GM23338 (cell line): Measurements from ENCODE around the gene IRF2. TPM values are rescaled to one million over a fixed set of nuclear protein-coding genes. Genes with fewer than 3 reads are reported as not detected.

ENCODE experiments used
- ATAC-seq: fragments of 200-7000 bp; cut with Tn5 transposase; 3 replicates; pipeline ENCODE4 v1.9.1; 2020
- DNase-seq: peaks from one replicate; pipeline ENCODE4 v3.0.0-alpha.2; 2015; ENCODE audit warnings: low spot score
- H2AFZ ChIP-seq: fragments of 200-600 bp; sonication (generic); 2 replicates; pipeline ENCODE4 v1.8.0; 2016; ENCODE audit warnings: antibody characterized with exemption, mild to moderate bottlenecking, moderate library complexity
- H3F3A ChIP-seq: fragments of 200-600 bp; sonication (generic); replicated peaks from 2 replicates; pipeline ENCODE4 v1.8.0; 2017; ENCODE audit warnings: antibody characterized with exemption, mixed run types, low read depth
- H3K27ac ChIP-seq: fragments of 200-600 bp; sonication (generic); 2 replicates; pipeline ENCODE4 v1.6.1; 2016; ENCODE audit warnings: low read depth
- H3K27me3 ChIP-seq: fragments of 200-600 bp; sonication (generic); 2 replicates; pipeline ENCODE4 v1.8.0; 2016; ENCODE audit warnings: mild to moderate bottlenecking, mixed run types, moderate library complexity; ENCODE audit not compliant: insufficient read depth
- H3K36me3 ChIP-seq: fragments of 200-600 bp; sonication (generic); 2 replicates; pipeline ENCODE4 v1.8.0; 2016; ENCODE audit warnings: mild to moderate bottlenecking; ENCODE audit not compliant: insufficient read depth
- H3K4me1 ChIP-seq: fragments of 200-600 bp; sonication (generic); 2 replicates; pipeline ENCODE4 v1.8.0; 2016; ENCODE audit warnings: mild to moderate bottlenecking, moderate library complexity; ENCODE audit not compliant: insufficient read depth
- H3K4me2 ChIP-seq: fragments of 200-600 bp; sonication (generic); 2 replicates; pipeline ENCODE4 v1.7.1; 2017; ENCODE audit warnings: mixed run types
- H3K4me3 ChIP-seq: fragments of 200-600 bp; sonication (generic); 2 replicates; pipeline ENCODE4 v1.6.1; 2016; ENCODE audit warnings: mixed run types
- H3K79me2 ChIP-seq: fragments of 200-600 bp; sonication (generic); replicated peaks from 2 replicates; pipeline ENCODE4 v1.8.0; 2017; ENCODE audit warnings: mild to moderate bottlenecking; ENCODE audit not compliant: insufficient read depth
- H3K9me2 ChIP-seq: fragments of 200-600 bp; sonication (generic); 2 replicates; pipeline ENCODE4 v1.8.0; 2017; ENCODE audit not compliant: insufficient read depth
- H4K20me1 ChIP-seq: fragments of 200-600 bp; sonication (generic); replicated peaks from 2 replicates; pipeline ENCODE4 v1.8.0; 2017; ENCODE audit warnings: mild to moderate bottlenecking; ENCODE audit not compliant: insufficient read depth
- H3K27ac Mint-ChIP-seq: 2 replicates; pipeline ENCODE4 v1.8.0; 2020; ENCODE audit warnings: inconsistent platforms, mild to moderate bottlenecking, moderate library complexity, mixed read lengths
- H3K27me3 Mint-ChIP-seq: 3 replicates; pipeline ENCODE4 v1.8.0; 2022; ENCODE audit warnings: low read depth, mild to moderate bottlenecking, moderate library complexity, mixed read lengths, inconsistent platforms; ENCODE audit not compliant: insufficient read depth, poor library complexity
- H3K36me3 Mint-ChIP-seq: 3 replicates; pipeline ENCODE4 v1.8.0; 2021; ENCODE audit warnings: low read depth, mild to moderate bottlenecking, inconsistent platforms, moderate library complexity, mixed read lengths
- H3K4me1 Mint-ChIP-seq: 3 replicates; pipeline ENCODE4 v1.8.0; 2020; ENCODE audit warnings: mild to moderate bottlenecking, inconsistent platforms, mixed read lengths
- H3K4me3 Mint-ChIP-seq: 3 replicates; pipeline ENCODE4 v1.8.0; 2021; ENCODE audit warnings: moderate library complexity, mild to moderate bottlenecking, inconsistent platforms, mixed read lengths
- H3K9me3 Mint-ChIP-seq: 3 replicates; pipeline ENCODE4 v1.8.0; 2020; ENCODE audit warnings: moderate library complexity, mild to moderate bottlenecking, inconsistent platforms, mixed read lengths
- NANOG ChIP-seq: IDR thresholded peaks from 2 replicates; pipeline ENCODE4 v1.6.1; 2016; ENCODE audit warnings: antibody characterized with exemption, borderline replicate concordance
- POLR2AphosphoS5 ChIP-seq: IDR thresholded peaks from 2 replicates; pipeline ENCODE4 v1.6.1; 2016; ENCODE audit warnings: antibody characterized with exemption, low read depth
- STAT1 ChIP-seq: IDR thresholded peaks from one replicate; pipeline ENCODE4 v1.6.1; 2016; ENCODE audit warnings: antibody characterized with exemption; ENCODE audit not compliant: unreplicated experiment
- polyA plus RNA-seq: library from polyadenylated mRNA; unstranded; fragments of >200 nt; fragmentation: Nextera tagmentation; extraction: Ambion mirVana; gene quantifications from 2 replicates; pipeline ENCODE4 v1.2.1, GENCODE V29; 2016
- total RNA-seq: library from RNA; depleted of rRNA; stranded (reverse); fragments of >200 nt; shearing (Covaris generic); gene quantifications from 2 replicates; pipeline ENCODE4 v1.2.3, GENCODE V29; 2014
- TF ChIP-seq, protein P1 (sequence below): fragments of 250-450 bp; sonication (Bioruptor Pico); IDR thresholded peaks from 2 replicates; pipeline ENCODE4 v1.5.0; 2020; ENCODE audit warnings: mild to moderate bottlenecking, moderate library complexity
- TF ChIP-seq, protein P2 (sequence below), 2 experiments: fragments of 200-600 bp in 1 of 2; sonication (generic) in 1 of 2; conservative IDR thresholded peaks; 2 replicates each; pipeline versions ENCODE4 v1.5.1 to v1.6.1; 2016 to 2017; ENCODE audit warnings: antibody characterized with exemption in 2 of 2, low read depth in 2 of 2, mild to moderate bottlenecking in 2 of 2, moderate library complexity in 1 of 2

The IRF2 gene
- total and polyA plus RNA-seq, 2 experiments from 2014 or later: 14.7 to 15.0 TPM

DNA sequence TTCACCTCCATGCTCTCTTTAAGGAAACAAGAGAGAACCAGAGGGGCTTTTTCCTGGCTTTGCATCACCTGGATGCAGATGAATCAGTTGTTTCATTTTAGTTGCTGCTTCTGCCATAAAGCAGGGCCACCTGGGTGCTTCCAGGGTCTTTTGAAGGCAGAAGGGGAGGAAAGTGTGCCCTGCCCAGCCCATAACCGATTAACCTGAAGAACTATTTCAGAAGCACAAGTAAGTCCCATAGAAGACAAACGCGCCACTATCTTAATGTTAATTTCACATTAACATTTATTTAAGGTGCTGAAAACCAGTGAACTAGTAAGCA is 32.1 kb downstream of the IRF2 start:
- peak overlapping the region; percentile 48 for H3K4me2 ChIP-seq
- no peaks in the 10 kb centered on the region for H3K27me3 Mint-ChIP-seq
- peaks cover 68% of the 10 kb centered on the region for H3K4me1 ChIP-seq
- H2AFZ ChIP-seq: no peak overlapping the region; the same call in 1 of the 2 replicates
- DNase-seq: peak; percentile 62
- no peaks in the 10 kb centered on the region for H3K27me3 ChIP-seq
- H3K27ac ChIP-seq: peak overlapping the region; percentile 94
- TF ChIP-seq STAT1: no peak
- TF ChIP-seq, protein P1, sequence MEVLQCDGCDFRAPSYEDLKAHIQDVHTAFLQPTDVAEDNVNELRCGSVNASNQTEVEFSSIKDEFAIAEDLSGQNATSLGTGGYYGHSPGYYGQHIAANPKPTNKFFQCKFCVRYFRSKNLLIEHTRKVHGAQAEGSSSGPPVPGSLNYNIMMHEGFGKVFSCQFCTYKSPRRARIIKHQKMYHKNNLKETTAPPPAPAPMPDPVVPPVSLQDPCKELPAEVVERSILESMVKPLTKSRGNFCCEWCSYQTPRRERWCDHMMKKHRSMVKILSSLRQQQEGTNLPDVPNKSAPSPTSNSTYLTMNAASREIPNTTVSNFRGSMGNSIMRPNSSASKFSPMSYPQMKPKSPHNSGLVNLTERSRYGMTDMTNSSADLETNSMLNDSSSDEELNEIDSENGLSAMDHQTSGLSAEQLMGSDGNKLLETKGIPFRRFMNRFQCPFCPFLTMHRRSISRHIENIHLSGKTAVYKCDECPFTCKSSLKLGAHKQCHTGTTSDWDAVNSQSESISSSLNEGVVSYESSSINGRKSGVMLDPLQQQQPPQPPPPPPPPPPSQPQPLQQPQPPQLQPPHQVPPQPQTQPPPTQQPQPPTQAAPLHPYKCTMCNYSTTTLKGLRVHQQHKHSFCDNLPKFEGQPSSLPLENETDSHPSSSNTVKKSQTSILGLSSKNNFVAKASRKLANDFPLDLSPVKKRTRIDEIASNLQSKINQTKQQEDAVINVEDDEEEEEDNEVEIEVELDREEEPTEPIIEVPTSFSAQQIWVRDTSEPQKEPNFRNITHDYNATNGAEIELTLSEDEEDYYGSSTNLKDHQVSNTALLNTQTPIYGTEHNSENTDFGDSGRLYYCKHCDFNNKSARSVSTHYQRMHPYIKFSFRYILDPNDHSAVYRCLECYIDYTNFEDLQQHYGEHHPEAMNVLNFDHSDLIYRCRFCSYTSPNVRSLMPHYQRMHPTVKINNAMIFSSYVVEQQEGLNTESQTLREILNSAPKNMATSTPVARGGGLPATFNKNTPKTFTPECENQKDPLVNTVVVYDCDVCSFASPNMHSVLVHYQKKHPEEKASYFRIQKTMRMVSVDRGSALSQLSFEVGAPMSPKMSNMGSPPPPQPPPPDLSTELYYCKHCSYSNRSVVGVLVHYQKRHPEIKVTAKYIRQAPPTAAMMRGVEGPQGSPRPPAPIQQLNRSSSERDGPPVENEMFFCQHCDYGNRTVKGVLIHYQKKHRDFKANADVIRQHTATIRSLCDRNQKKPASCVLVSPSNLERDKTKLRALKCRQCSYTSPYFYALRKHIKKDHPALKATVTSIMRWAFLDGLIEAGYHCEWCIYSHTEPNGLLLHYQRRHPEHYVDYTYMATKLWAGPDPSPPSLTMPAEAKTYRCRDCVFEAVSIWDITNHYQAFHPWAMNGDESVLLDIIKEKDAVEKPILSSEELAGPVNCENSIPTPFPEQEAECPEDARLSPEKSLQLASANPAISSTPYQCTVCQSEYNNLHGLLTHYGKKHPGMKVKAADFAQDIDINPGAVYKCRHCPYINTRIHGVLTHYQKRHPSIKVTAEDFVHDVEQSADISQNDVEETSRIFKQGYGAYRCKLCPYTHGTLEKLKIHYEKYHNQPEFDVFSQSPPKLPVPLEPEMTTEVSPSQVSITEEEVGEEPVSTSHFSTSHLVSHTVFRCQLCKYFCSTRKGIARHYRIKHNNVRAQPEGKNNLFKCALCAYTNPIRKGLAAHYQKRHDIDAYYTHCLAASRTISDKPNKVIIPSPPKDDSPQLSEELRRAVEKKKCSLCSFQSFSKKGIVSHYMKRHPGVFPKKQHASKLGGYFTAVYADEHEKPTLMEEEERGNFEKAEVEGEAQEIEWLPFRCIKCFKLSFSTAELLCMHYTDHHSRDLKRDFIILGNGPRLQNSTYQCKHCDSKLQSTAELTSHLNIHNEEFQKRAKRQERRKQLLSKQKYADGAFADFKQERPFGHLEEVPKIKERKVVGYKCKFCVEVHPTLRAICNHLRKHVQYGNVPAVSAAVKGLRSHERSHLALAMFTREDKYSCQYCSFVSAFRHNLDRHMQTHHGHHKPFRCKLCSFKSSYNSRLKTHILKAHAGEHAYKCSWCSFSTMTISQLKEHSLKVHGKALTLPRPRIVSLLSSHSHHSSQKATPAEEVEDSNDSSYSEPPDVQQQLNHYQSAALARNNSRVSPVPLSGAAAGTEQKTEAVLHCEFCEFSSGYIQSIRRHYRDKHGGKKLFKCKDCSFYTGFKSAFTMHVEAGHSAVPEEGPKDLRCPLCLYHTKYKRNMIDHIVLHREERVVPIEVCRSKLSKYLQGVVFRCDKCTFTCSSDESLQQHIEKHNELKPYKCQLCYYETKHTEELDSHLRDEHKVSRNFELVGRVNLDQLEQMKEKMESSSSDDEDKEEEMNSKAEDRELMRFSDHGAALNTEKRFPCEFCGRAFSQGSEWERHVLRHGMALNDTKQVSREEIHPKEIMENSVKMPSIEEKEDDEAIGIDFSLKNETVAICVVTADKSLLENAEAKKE: no peak
- TF ChIP-seq NANOG: 0 out of 2 replicates have a peak, but pooled peaks have one; percentile 13
- H3K4me3 ChIP-seq: peak overlapping the region; percentile 44
- H3K4me1 Mint-ChIP-seq: peaks cover 81% of the 10 kb centered on the region
- no peaks in the 10 kb centered on the region for H3K9me3 Mint-ChIP-seq
- peak overlapping the region; percentile 47 for H3K4me3 Mint-ChIP-seq
- peak overlapping the region; percentile 80 for H3K27ac Mint-ChIP-seq
- ATAC-seq: peak; percentile 33
- peaks cover 15% of the 10 kb centered on the region for H3F3A ChIP-seq
- no peaks in the 10 kb centered on the region for H3K9me2 ChIP-seq
- peaks cover 5% of the 10 kb centered on the region; the same call in 1 of the 3 replicates for H3K36me3 Mint-ChIP-seq
- peaks cover 82% of the 10 kb centered on the region for H3K79me2 ChIP-seq
- H4K20me1 ChIP-seq: no peaks in the 10 kb centered on the region
- H3K36me3 ChIP-seq: no peaks in the 10 kb centered on the region

DNA sequence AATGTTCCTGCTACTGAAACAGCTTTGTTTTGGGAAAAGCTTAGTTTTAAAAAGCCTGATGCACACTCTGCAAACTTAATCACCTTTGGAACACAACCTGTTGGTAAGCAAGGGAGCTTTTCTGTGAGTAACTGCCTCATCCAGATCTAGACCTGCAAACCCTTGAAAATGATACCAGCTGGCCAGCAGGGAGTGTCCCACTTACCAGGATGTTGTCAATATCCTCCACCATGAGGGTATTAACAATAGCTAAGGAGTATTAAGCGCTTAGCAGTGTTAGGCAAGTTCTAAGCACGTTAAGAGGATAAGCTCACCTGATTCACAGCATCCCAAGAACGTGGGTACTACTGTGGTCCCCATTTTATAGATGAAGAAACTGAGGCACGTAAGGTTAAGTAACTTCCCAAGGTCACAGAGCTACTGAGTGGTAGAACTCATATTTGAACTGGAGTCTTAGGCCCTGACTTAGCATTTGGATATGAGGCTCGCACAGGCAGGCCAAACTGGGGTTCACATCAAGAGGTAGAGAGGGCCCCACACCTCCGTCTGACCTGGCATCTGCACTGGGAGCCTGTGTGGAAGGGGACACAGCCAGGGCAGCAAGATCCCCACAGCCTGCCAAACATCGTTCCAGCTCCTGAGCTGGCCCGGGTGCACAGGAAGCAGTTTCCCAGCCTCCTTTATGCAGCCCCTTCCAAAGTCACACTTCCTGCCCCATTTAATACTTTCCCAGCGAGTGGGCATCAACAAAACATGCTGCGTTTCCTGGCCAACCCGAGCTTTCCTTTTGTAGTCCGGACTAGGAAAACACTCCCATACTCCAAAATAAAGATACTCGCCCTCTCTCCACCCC is 32.7 kb downstream of the IRF2 start:
- Histone ChIP-seq H3K27ac (peak overlapping the region; percentile 94), H3F3A (peaks cover 15% of the 10 kb centered on the region), H2AFZ (no peak overlapping the region; the same call in 1 of the 2 replicates), H3K4me2 (peak overlapping the region; percentile 48), H3K27me3 (no peaks in the 10 kb centered on the region), H3K4me3 (peak overlapping the region; percentile 44), H3K9me2 (no peaks in the 10 kb centered on the region), H4K20me1 (no peaks in the 10 kb centered on the region), H3K4me1 (peaks cover 64% of the 10 kb centered on the region), H3K79me2 (peaks cover 82% of the 10 kb centered on the region), H3K36me3 (no peaks in the 10 kb centered on the region)
- peaks cover 5% of the 10 kb centered on the region; the same call in 1 of the 3 replicates for H3K36me3 Mint-ChIP-seq
- peak; percentile 15 for ATAC-seq
- TF ChIP-seq POLR2AphosphoS5: no peak
- TF ChIP-seq, protein P2, sequence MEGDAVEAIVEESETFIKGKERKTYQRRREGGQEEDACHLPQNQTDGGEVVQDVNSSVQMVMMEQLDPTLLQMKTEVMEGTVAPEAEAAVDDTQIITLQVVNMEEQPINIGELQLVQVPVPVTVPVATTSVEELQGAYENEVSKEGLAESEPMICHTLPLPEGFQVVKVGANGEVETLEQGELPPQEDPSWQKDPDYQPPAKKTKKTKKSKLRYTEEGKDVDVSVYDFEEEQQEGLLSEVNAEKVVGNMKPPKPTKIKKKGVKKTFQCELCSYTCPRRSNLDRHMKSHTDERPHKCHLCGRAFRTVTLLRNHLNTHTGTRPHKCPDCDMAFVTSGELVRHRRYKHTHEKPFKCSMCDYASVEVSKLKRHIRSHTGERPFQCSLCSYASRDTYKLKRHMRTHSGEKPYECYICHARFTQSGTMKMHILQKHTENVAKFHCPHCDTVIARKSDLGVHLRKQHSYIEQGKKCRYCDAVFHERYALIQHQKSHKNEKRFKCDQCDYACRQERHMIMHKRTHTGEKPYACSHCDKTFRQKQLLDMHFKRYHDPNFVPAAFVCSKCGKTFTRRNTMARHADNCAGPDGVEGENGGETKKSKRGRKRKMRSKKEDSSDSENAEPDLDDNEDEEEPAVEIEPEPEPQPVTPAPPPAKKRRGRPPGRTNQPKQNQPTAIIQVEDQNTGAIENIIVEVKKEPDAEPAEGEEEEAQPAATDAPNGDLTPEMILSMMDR (conservative IDR thresholded peaks at IDR 0.05; ENCODE audit: low read depth in 2 of 2): 0 out of 4 replicates have a peak, but pooled peaks of 1 of the 2 experiments have one; percentile 9
- no peak for DNase-seq
- H3K27me3 Mint-ChIP-seq: no peaks in the 10 kb centered on the region
- H3K9me3 Mint-ChIP-seq: no peaks in the 10 kb centered on the region
- H3K27ac Mint-ChIP-seq: peak overlapping the region; percentile 80
- H3K4me3 Mint-ChIP-seq: peak overlapping the region; percentile 47
- H3K4me1 Mint-ChIP-seq: peaks cover 77% of the 10 kb centered on the region
